Measurements from ENCODE around the gene CLSTN1. TPM values are rescaled to one million over a fixed set of nuclear protein-coding genes. Genes with fewer than 3 reads are reported as not detected.
A peak's percentile ranks its signal among the peaks of the same experiment; 100 is the strongest.
"Not testable (repeated sequence)": the region's sequence is repeated elsewhere in the genome, so short reads cannot be mapped to it uniquely, and the experiment has no call there.

Gene CLSTN1
- total RNA-seq, 1 donor: 42.9 TPM

DNA sequence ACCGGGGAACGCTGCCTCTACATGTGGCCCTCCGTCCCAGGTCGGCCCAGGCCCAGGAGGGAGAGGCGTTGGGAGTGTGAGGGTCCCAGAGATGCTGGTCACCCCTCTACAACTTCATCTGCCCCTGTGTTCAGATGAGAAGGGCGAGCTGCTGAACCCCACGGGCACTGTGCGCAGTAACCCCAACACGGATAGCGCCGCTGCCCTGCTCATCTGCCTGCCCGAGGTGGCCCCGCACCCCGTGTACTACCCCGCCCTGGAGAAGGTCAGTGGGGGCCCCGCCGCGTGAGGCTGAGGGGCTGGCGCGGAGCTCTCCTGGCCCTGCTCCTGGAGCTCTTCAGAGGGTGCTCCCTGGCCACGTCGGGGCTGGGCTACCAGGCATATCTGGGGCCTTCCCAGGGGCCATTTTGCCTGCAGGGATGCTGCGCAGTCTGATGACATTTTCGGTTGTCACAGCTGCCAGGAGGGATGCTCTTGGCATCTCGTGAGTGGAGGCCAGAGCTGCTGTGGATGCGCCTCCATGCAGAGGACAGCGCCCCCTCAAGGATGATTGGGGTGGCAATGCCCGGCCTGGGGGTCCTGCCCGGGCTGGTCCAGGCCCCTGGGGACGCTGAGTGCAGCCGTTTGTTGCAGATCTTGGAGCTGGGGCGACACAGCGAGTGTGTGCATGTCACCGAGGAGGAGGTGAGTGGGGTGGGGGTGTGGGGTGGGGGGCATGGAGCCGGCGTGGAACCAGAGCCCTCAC lies 103.6 kb downstream of the CLSTN1 start:
- peaks cover 74% of the 10 kb centered on the region for H3K4me1 ChIP-seq (ENCODE audit: insufficient read depth, low read length)
- H3K27me3 ChIP-seq (ENCODE audit: insufficient read depth, low read length): no peaks in the 10 kb centered on the region
- no peaks in the 10 kb centered on the region for H3K9me3 ChIP-seq (ENCODE audit: low read depth, low read length)
- no peak overlapping the region for H3K4me3 ChIP-seq (ENCODE audit: low read length)

DNA sequence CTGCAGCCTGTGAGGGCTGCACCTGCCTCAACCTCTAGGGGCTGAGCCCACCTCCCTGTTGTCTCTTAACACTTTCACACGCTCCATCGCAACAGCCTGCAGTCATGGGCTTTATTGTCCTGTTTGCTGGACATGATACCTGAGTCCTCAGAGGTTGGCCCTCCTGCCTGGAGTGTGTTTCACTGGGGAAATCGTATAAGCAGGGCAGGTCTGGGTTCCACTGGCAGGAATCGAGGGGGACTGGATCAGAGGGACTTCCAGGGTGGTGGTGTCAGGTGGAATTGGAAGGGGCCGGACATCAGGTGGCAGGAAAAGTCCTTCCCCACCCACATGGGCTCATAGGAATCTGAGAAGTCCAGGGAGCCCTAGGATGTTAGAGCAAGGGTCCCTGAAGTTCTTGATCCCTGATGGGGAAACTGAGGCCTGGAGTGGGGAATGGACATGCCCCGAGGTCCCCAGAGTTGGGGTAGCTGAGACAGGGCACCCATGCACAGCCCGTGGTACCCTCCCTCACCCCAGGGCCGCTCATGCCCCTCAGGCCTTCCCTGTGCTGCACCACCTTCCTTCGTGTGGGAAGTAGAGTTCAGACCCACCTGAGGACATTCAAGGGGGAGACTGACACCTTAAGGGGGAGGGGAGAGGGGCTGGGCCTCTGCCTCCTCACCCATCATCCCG lies 105.6 kb downstream of the CLSTN1 start:
- Histone ChIP-seq H3K27me3 (ENCODE audit: insufficient read depth, low read length) (no peaks in the 10 kb centered on the region), H3K9me3 (ENCODE audit: low read depth, low read length) (no peaks in the 10 kb centered on the region), H3K4me1 (ENCODE audit: insufficient read depth, low read length) (peaks cover 79% of the 10 kb centered on the region), H3K4me3 (ENCODE audit: low read length) (no peak overlapping the region)

DNA sequence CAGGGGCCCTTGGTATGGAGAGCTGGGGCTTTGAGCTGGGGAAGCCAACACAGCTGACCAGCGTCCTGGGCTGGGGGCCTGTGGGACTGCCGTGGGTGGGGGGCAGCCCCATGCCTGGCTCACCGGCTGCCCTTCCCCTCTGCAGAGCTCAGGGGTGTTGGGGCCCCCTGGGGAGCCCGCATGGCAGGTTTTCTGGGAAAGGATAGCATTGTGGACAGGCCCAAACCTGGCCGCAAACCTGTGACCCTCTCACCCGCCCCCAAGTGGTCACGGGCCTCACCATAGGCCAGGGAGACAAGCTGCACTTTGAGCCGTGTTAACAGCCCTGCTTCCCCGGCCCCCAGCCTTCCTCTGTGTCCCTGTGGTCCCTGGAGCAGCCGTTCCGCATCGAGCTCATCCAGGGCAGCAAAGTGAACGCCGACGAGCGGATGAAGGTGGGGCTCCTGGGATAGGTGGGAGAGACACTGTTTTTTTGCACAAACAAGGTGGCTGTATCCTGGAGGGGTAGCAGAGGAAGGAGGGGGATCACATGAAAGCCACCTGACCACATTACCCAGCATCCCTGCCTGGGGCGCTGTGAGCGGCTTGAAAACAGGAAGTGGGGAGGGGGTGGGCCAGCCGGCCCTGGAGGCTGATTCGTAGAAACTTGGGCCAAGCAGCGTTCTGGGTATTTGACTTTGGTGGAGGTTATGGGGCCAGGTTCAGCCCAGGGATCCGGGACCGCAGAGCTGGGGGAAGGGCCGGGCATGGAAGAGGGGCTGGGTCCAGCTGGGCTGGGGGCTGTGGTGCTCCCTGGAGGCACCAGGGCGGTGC lies 106.4 kb downstream of the CLSTN1 start:
- H3K4me3 ChIP-seq (ENCODE audit: low read length): peak overlapping the region; percentile 25
- H3K27me3 ChIP-seq (ENCODE audit: insufficient read depth, low read length): no peaks in the 10 kb centered on the region
- H3K4me1 ChIP-seq (ENCODE audit: insufficient read depth, low read length): peaks cover 86% of the 10 kb centered on the region
- H3K9me3 ChIP-seq (ENCODE audit: low read depth, low read length): no peaks in the 10 kb centered on the region

DNA sequence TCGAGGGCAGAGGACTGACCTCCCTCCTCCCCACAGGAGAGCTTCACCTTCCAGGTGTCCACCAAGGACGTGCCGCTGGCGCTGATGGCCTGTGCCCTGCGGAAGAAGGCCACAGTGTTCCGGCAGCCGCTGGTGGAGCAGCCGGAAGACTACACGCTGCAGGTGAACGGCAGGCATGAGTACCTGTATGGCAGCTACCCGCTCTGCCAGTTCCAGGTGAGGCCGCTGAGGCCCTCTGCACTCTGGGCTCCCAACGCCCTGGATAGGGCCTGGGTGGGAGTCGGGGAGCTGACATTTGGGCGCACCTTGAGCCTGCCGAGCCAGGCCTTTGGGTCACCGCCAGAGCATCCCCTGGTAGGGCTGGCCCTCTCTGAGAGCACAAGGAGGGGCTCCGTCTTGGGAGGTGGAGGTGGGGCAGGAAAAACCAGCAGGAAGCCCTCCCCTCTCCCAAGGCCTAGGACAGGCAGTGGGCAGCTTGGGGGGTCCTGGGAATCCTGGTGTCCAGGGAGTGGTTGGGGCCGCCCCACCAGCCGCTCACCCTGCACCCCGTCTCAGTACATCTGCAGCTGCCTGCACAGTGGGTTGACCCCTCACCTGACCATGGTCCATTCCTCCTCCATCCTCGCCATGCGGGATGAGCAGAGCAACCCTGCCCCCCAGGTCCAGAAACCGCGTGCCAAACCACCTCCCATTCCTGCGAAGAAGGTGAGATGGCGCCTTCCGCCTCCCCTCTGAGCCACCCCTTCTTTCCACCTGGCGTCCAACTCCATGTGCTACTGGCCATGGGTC lies 107.2 kb downstream of the CLSTN1 start:
- peak overlapping the region; percentile 25 for H3K4me3 ChIP-seq (ENCODE audit: low read length)
- no peaks in the 10 kb centered on the region for H3K9me3 ChIP-seq (ENCODE audit: low read depth, low read length)
- no peaks in the 10 kb centered on the region for H3K27me3 ChIP-seq (ENCODE audit: insufficient read depth, low read length)
- peaks cover 86% of the 10 kb centered on the region for H3K4me1 ChIP-seq (ENCODE audit: insufficient read depth, low read length)

DNA sequence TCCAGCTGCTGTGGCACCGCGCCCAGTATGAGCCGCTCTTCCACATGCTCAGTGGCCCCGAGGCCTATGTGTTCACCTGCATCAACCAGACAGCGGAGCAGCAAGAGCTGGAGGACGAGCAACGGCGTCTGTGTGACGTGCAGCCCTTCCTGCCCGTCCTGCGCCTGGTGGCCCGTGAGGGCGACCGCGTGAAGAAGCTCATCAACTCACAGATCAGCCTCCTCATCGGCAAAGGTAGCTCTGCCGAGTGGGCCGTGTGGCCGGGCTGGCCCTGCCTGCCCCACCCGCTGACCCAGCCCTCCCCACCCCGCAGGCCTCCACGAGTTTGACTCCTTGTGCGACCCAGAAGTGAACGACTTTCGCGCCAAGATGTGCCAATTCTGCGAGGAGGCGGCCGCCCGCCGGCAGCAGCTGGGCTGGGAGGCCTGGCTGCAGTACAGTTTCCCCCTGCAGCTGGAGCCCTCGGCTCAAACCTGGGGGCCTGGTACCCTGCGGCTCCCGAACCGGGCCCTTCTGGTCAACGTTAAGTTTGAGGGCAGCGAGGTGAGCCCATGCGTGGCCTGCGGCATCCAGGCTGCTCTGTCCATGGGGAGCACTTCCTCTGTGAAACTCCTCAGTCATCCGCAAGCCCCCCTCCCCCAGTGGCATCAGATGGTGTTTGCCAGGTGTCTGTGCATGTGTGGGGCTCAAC lies 108.1 kb downstream of the CLSTN1 start:
- no peaks in the 10 kb centered on the region for H3K9me3 ChIP-seq (ENCODE audit: low read depth, low read length)
- no peak overlapping the region for H3K4me3 ChIP-seq (ENCODE audit: low read length)
- peaks cover 85% of the 10 kb centered on the region for H3K4me1 ChIP-seq (ENCODE audit: insufficient read depth, low read length)
- H3K27me3 ChIP-seq (ENCODE audit: insufficient read depth, low read length): no peaks in the 10 kb centered on the region

DNA sequence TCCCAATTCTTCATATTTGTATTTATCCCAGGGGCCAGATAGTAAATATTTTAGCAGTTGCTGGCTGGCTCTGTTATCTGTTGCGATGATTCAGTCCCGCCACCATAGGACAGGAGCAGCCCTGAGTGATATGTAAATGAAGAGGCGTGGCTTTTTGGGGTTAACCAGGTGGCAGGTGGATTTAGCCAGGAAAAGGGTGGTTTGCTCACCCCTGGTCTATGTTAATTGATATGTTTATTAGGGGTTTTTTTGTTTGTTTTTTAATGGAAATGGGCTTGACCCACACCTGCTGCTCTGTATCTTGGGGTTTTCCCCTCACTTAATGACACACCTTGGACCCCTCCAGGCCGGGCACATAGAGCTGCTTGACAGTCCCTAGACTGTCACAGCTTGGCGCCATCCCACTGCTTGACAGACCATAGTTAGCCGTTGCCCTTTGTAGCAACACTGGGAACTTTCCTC lies 109.5 kb downstream of the CLSTN1 start:
- H3K4me3 ChIP-seq (ENCODE audit: low read length): no peak overlapping the region
- peaks cover 74% of the 10 kb centered on the region for H3K4me1 ChIP-seq (ENCODE audit: insufficient read depth, low read length)
- no peaks in the 10 kb centered on the region for H3K27me3 ChIP-seq (ENCODE audit: insufficient read depth, low read length)
- no peaks in the 10 kb centered on the region for H3K9me3 ChIP-seq (ENCODE audit: low read depth, low read length)

DNA sequence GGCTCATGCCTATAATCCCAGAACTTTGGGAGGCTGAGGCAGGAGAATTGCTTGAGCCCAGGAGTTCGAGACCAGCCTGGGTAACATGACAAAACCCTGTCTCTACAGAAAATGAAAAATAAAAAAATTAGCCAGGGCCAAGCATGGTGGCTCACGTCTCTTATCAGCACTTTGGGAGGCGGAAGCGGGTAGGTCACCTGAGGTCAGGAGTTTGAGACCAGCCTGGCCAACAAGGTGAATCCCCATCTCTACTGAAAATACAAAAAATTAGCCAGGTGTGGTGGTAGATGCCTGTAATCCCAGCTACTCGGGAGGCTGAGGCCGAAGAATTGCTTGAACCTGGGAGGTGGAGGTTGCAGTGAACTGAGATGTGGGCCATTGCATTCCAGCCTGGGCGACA lies 111.0 kb downstream of the CLSTN1 start:
- not testable (repeated sequence) for H3K9me3 ChIP-seq (ENCODE audit: low read depth, low read length); H3K27me3 ChIP-seq (ENCODE audit: insufficient read depth, low read length); H3K4me3 ChIP-seq (ENCODE audit: low read length)
- H3K4me1 ChIP-seq (ENCODE audit: insufficient read depth, low read length): peaks cover 63% of the 10 kb centered on the region

DNA sequence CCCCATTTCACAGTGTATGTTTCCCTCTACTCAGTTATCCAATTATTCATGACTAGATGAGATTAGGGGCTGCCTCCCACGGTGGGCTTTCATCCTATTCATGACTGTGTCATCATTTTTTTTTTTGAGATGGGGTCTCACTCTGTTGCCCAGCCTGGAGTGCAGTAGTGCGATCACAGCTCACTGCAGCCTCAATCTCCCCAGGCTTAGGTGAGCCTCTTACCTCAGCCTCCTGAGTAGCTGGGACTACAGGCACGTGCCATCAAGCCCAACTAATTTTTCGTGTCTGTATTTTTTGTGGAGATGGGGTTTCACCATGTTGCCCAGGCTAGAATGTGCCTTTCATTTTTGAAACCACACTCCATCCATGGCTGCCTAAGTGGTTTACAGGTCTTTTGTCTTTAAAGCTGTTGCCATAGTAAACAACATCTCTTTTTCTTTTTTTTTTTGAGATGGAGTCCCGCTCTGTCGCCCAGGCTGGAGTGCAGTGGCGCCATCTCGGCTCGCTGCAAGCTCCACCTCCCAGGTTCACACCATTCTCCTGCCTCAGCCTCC lies 112.2 kb downstream of the CLSTN1 start:
- Histone ChIP-seq H3K4me1 (ENCODE audit: insufficient read depth, low read length) (peaks cover 63% of the 10 kb centered on the region), H3K9me3 (ENCODE audit: low read depth, low read length) (no peaks in the 10 kb centered on the region), H3K27me3 (ENCODE audit: insufficient read depth, low read length) (no peaks in the 10 kb centered on the region), H3K4me3 (ENCODE audit: low read length) (no peak overlapping the region)

DNA sequence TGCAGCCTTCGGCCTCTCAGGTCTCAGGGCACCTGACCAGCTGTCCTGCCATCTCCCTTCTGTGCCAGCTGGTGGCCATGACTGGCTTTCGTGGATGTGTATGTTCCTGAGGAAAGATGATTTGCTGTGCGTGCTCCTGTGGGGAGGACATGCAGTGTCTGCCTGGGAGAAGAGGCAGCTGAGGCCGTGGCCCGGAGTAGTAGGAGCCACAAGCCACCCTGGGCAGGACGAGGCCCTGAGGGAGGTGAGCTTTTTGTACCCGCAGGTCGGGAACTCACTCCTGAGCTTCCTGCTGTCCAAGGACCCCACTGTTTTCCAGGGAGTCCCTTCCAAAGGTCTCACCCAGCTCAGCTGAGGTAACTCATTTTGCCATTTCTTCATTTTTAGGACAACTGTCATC lies 113.7 kb downstream of the CLSTN1 start:
- H3K4me1 ChIP-seq (ENCODE audit: insufficient read depth, low read length): peaks cover 63% of the 10 kb centered on the region
- no peaks in the 10 kb centered on the region for H3K27me3 ChIP-seq (ENCODE audit: insufficient read depth, low read length)
- H3K9me3 ChIP-seq (ENCODE audit: low read depth, low read length): no peaks in the 10 kb centered on the region
- H3K4me3 ChIP-seq (ENCODE audit: low read length): no peak overlapping the region

DNA sequence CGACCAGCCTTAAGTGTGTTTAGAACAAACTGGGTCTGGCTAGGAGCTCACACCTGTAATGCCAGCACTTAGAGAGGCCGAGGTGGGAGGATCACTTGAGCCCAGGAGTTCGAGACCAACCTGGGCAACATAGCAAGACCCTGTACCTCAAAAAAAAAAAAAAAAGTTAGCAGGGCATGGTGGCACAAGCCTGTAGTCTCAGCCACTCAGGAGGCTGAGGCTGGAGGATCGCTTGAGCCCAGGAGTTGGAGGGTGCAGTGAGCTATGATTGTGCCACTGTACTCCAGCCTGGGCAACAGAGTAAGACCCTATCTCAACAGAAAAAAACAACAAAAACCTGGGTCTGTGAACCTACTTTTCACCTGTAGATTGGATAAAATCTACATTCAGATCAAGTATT lies 117.6 kb downstream of the CLSTN1 start:
- Histone ChIP-seq H3K4me3 (ENCODE audit: low read length) (no peak overlapping the region), H3K27me3 (ENCODE audit: insufficient read depth, low read length) (no peaks in the 10 kb centered on the region), H3K9me3 (ENCODE audit: low read depth, low read length) (no peaks in the 10 kb centered on the region), H3K4me1 (ENCODE audit: insufficient read depth, low read length) (peaks cover 68% of the 10 kb centered on the region)

DNA sequence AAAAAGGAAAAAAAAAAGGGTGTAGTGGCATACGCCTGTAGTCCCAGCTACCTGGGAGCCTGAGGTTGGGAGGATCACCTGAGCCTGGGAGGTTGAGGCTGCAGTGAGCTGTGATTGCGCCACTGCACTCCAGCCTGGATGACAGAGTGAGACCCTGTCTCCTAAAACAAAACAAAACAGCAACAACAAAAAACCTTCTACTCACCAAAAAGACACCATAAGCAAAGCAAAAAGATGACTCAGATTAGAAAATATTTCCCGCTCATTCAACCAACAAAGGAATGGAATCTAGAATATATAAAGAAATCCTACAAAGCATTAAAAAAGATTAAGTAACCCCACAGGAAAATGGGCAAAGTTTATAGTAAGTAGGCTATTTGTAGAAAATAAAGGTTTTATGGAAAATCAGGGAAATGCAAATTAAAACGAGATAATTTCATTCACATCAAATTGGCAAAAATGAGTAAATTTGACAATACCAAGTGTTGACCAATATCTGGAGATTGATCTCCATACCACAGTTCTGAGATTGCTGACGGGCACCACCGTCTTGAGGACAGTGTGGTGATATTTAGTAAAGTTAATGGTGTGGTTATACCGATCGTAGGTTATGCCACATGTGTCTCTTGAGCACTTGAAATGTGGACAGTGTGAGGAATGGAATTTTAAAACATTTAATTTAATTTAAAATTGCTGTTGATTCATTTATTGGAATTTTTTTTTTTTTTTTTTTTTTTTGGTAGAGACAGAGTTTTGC lies 118.2 kb downstream of the CLSTN1 start:
- Histone ChIP-seq H3K27me3 (ENCODE audit: insufficient read depth, low read length) (no peaks in the 10 kb centered on the region), H3K4me3 (ENCODE audit: low read length) (no peak overlapping the region), H3K9me3 (ENCODE audit: low read depth, low read length) (no peaks in the 10 kb centered on the region), H3K4me1 (ENCODE audit: insufficient read depth, low read length) (peaks cover 72% of the 10 kb centered on the region)

DNA sequence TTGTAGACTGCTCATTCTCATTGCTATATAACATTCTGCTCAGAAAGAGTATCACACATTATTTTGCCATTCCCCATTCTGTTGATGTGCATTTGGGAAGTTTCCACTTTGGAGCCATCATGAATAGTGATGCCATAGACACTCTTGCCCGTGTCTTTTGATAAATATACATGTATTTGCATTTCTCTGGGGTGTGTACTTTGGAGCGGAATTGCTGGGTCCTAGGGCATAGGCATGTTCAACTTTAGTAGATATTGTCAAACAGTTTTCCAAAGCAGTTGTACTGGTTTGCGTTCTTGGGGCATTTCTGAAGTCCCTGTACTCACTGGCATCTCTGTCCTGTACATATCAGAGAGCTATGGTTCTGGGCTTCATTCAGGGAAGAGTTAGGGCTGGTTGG lies 120.1 kb downstream of the CLSTN1 start:
- H3K27me3 ChIP-seq (ENCODE audit: insufficient read depth, low read length): no peaks in the 10 kb centered on the region
- peaks cover 72% of the 10 kb centered on the region for H3K4me1 ChIP-seq (ENCODE audit: insufficient read depth, low read length)
- no peaks in the 10 kb centered on the region for H3K9me3 ChIP-seq (ENCODE audit: low read depth, low read length)
- no peak overlapping the region for H3K4me3 ChIP-seq (ENCODE audit: low read length)

DNA sequence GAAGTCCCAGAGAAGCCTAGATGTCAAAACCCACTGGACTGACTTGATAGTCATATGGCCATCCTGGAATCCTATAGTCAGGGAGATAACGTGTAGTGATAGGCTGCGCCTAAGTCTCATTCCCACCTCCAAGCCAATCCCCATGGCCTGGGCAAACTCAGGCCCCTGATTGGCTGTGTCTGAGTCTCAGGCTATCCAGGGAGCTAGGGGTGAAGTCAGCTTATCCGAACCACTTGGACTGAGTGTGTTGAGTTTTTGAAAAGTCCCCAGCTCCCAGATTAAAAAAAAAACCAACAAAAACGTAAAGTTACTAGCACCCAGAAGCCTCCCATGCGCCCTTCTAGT lies 120.6 kb downstream of the CLSTN1 start:
- H3K4me1 ChIP-seq (ENCODE audit: insufficient read depth, low read length): peaks cover 74% of the 10 kb centered on the region
- H3K9me3 ChIP-seq (ENCODE audit: low read depth, low read length): no peaks in the 10 kb centered on the region
- H3K27me3 ChIP-seq (ENCODE audit: insufficient read depth, low read length): no peaks in the 10 kb centered on the region
- H3K4me3 ChIP-seq (ENCODE audit: low read length): no peak overlapping the region

Data from mononuclear cell (primary cell).